ENCODE results near the gene DHRS7B.

Gene DHRS7B

GRCh38 chr17:21213638-21214014 lies 86.9 kb downstream of the DHRS7B start:
- TF ChIP-seq TAF1 (IDR thresholded peaks at IDR 0.05; ENCODE audit: borderline replicate concordance, insufficient read depth, low read length) (no peak), SIN3A (IDR thresholded peaks at IDR 0.05; ENCODE audit: borderline replicate concordance, insufficient read depth, low read length) (0 out of 2 replicates have a peak, but pooled peaks have one; percentile 63), FOXP2 (optimal IDR thresholded peaks at IDR 0.05; ENCODE audit: borderline replicate concordance, extremely low read depth, extremely low read length, insufficient read depth) (no peak), POLR2AphosphoS5 (IDR thresholded peaks at IDR 0.05; ENCODE audit: low read depth, low read length) (no peak)

GRCh38 chr17:21214015-21214776 lies 87.4 kb downstream of the DHRS7B start, which contains the start of gene TMEM11:
TSS of gene TMEM11 (minus strand) at chr17:21214161. CDS start at chr17:21214152, 9 bp downstream.
- TF ChIP-seq FOXP2 (optimal IDR thresholded peaks at IDR 0.05; ENCODE audit: borderline replicate concordance, extremely low read depth, extremely low read length, insufficient read depth) (peak; percentile 40), REST (IDR thresholded peaks at IDR 0.05; ENCODE audit: insufficient read depth in 1 of 2, low read depth in 2 of 2, low read length in 2 of 2) (0 out of 4 replicates have a peak, but pooled peaks of 1 of the 2 experiments have one; percentile 20), SIN3A (IDR thresholded peaks at IDR 0.05; ENCODE audit: borderline replicate concordance, insufficient read depth, low read length) (peak; percentile 13; the same call in 1 of the 2 replicates), TAF1 (IDR thresholded peaks at IDR 0.05; ENCODE audit: borderline replicate concordance, insufficient read depth, low read length) (peak; percentile 93), POLR2AphosphoS5 (IDR thresholded peaks at IDR 0.05; ENCODE audit: low read depth, low read length) (peak; percentile 84)

GRCh38 chr17:21214777-21215541 lies 88.2 kb downstream of the DHRS7B start:
- TF ChIP-seq FOXP2 (optimal IDR thresholded peaks at IDR 0.05; ENCODE audit: borderline replicate concordance, extremely low read depth, extremely low read length, insufficient read depth): no peak
- TF ChIP-seq REST (IDR thresholded peaks at IDR 0.05; ENCODE audit: insufficient read depth in 1 of 2, low read depth in 2 of 2, low read length in 2 of 2): no peak
- no peak for TF ChIP-seq TAF1 (IDR thresholded peaks at IDR 0.05; ENCODE audit: borderline replicate concordance, insufficient read depth, low read length)
- TF ChIP-seq SIN3A (IDR thresholded peaks at IDR 0.05; ENCODE audit: borderline replicate concordance, insufficient read depth, low read length): no peak
- TF ChIP-seq POLR2AphosphoS5 (IDR thresholded peaks at IDR 0.05; ENCODE audit: low read depth, low read length): no peak; the same call in 1 of the 2 replicates

GRCh38 chr17:21215935-21216334 lies 89.2 kb downstream of the DHRS7B start:
- TF ChIP-seq POLR2AphosphoS5 (IDR thresholded peaks at IDR 0.05; ENCODE audit: low read depth, low read length) (no peak), REST (IDR thresholded peaks at IDR 0.05; ENCODE audit: insufficient read depth in 1 of 2, low read depth in 2 of 2, low read length in 2 of 2) (no peak), FOXP2 (optimal IDR thresholded peaks at IDR 0.05; ENCODE audit: borderline replicate concordance, extremely low read depth, extremely low read length, insufficient read depth) (no peak), TAF1 (IDR thresholded peaks at IDR 0.05; ENCODE audit: borderline replicate concordance, insufficient read depth, low read length) (no peak), SIN3A (IDR thresholded peaks at IDR 0.05; ENCODE audit: borderline replicate concordance, insufficient read depth, low read length) (no peak)

GRCh38 chr17:21217346-21217745 lies 90.6 kb downstream of the DHRS7B start:
- TF ChIP-seq POLR2AphosphoS5 (IDR thresholded peaks at IDR 0.05; ENCODE audit: low read depth, low read length) (no peak), TAF1 (IDR thresholded peaks at IDR 0.05; ENCODE audit: borderline replicate concordance, insufficient read depth, low read length) (no peak), SIN3A (IDR thresholded peaks at IDR 0.05; ENCODE audit: borderline replicate concordance, insufficient read depth, low read length) (no peak), REST (IDR thresholded peaks at IDR 0.05; ENCODE audit: insufficient read depth in 1 of 2, low read depth in 2 of 2, low read length in 2 of 2) (no peak), FOXP2 (optimal IDR thresholded peaks at IDR 0.05; ENCODE audit: borderline replicate concordance, extremely low read depth, extremely low read length, insufficient read depth) (no peak)
